ENCODE data around the gene PKDCC.

Gene PKDCC

GRCh38 chr2:42045352-42045751 is 2.5 kb upstream of the PKDCC start:
- Histone ChIP-seq H3K4me3 (ENCODE audit: low read length) (no peak overlapping the region), H3K9ac (ENCODE audit: low read depth, low read length) (no peak overlapping the region), H3K4me1 (ENCODE audit: control insufficient read depth, insufficient read depth, low read length) (peaks cover 8% of the 10 kb centered on the region), H3K27me3 (ENCODE audit: control insufficient read depth, insufficient read depth, low read length) (peaks cover 43% of the 10 kb centered on the region), H3K36me3 (ENCODE audit: insufficient read depth, low read length) (no peaks in the 10 kb centered on the region), H3K4me2 (ENCODE audit: low read length) (no peak overlapping the region), H3K9me3 (replicated peaks; ENCODE audit: low read length) (no peaks in the 10 kb centered on the region)

- H3K27me3 ChIP-seq (ENCODE audit: control insufficient read depth, insufficient read depth, low read length) = peaks cover 40% of the 10 kb centered on the region
- H3K9me3 ChIP-seq (replicated peaks; ENCODE audit: low read length) = no peaks in the 10 kb centered on the region
- H3K36me3 ChIP-seq (ENCODE audit: insufficient read depth, low read length) = no peaks in the 10 kb centered on the region
- H3K9ac ChIP-seq (ENCODE audit: low read depth, low read length) = no peak overlapping the region
- H3K4me1 ChIP-seq (ENCODE audit: control insufficient read depth, insufficient read depth, low read length) = peaks cover 8% of the 10 kb centered on the region
- no peak overlapping the region for H3K4me2 ChIP-seq (ENCODE audit: low read length)
- H3K4me3 ChIP-seq (ENCODE audit: low read length) = no peak overlapping the region
These were observed 1.7 kb upstream of the PKDCC start for GRCh38 chr2:42045848-42046748.

GRCh38 chr2:42046819-42047487 is 868 bp upstream of the PKDCC start:
- Histone ChIP-seq H3K9me3 (replicated peaks; ENCODE audit: low read length) (no peaks in the 10 kb centered on the region), H3K27me3 (ENCODE audit: control insufficient read depth, insufficient read depth, low read length) (peaks cover 37% of the 10 kb centered on the region), H3K4me3 (ENCODE audit: low read length) (peak overlapping the region; percentile 70), H3K9ac (ENCODE audit: low read depth, low read length) (peak overlapping the region; percentile 62), H3K36me3 (ENCODE audit: insufficient read depth, low read length) (no peaks in the 10 kb centered on the region), H3K4me2 (ENCODE audit: low read length) (peak overlapping the region; percentile 93), H3K4me1 (ENCODE audit: control insufficient read depth, insufficient read depth, low read length) (peaks cover 8% of the 10 kb centered on the region)

GRCh38 chr2:42048299-42049220 is 739 bp downstream of the PKDCC start:
- H3K9me3 ChIP-seq (replicated peaks; ENCODE audit: low read length) = no peaks in the 10 kb centered on the region
- H3K4me2 ChIP-seq (ENCODE audit: low read length) = peak overlapping the region; percentile 83
- H3K9ac ChIP-seq (ENCODE audit: low read depth, low read length) = peak overlapping the region; percentile 50
- peaks cover 8% of the 10 kb centered on the region for H3K4me1 ChIP-seq (ENCODE audit: control insufficient read depth, insufficient read depth, low read length)
- H3K27me3 ChIP-seq (ENCODE audit: control insufficient read depth, insufficient read depth, low read length) = peaks cover 30% of the 10 kb centered on the region
- H3K36me3 ChIP-seq (ENCODE audit: insufficient read depth, low read length) = no peaks in the 10 kb centered on the region
- H3K4me3 ChIP-seq (ENCODE audit: low read length) = peak overlapping the region; percentile 72

GRCh38 chr2:42049221-42050009 is 1.6 kb downstream of the PKDCC start:
- H3K9ac ChIP-seq (ENCODE audit: low read depth, low read length) = no peak overlapping the region
- H3K4me3 ChIP-seq (ENCODE audit: low read length) = peak overlapping the region; percentile 72
- H3K36me3 ChIP-seq (ENCODE audit: insufficient read depth, low read length) = no peaks in the 10 kb centered on the region
- H3K4me2 ChIP-seq (ENCODE audit: low read length) = peak overlapping the region; percentile 83
- peaks cover 30% of the 10 kb centered on the region for H3K27me3 ChIP-seq (ENCODE audit: control insufficient read depth, insufficient read depth, low read length)
- H3K9me3 ChIP-seq (replicated peaks; ENCODE audit: low read length) = no peaks in the 10 kb centered on the region
- H3K4me1 ChIP-seq (ENCODE audit: control insufficient read depth, insufficient read depth, low read length) = peaks cover 8% of the 10 kb centered on the region

DNA sequence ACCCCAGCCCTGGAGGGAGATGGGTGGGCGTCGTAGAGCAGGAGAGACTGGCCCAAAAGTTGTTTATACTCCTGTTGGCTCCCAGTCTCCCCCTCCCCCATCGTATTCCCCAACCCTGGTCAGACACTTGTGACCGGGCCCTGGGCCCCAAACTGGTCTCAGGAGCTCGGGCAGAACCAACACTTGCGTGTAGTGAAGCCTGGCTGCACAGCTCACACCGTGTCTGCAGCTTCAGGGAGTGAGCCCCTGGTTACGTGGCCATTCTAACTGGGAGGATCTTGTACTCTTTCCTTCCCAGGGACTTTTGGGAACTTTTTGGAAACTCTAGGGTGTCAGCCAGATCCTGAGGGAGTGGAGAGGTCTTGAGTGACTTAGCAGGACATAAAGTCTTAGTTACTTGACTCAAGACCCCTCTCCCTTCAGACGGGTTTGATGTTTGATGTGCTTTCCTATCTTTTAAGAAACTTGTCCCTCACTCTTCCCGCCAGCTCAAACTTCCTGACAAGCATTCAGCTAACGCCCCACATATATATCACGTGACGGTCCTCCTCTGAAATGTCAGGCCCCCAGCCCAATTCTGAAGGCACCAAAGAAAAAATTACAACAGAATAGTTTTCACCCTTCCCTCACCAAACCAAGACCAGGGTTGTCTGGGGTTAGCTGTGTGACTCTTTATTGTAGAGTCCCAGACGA is 2.3 kb downstream of the PKDCC start:
- Histone ChIP-seq H3K4me2 (ENCODE audit: low read length) (no peak overlapping the region), H3K36me3 (ENCODE audit: insufficient read depth, low read length) (no peaks in the 10 kb centered on the region), H3K9ac (ENCODE audit: low read depth, low read length) (no peak overlapping the region), H3K4me3 (ENCODE audit: low read length) (no peak overlapping the region), H3K4me1 (ENCODE audit: control insufficient read depth, insufficient read depth, low read length) (peaks cover 8% of the 10 kb centered on the region), H3K27me3 (ENCODE audit: control insufficient read depth, insufficient read depth, low read length) (peaks cover 30% of the 10 kb centered on the region), H3K9me3 (replicated peaks; ENCODE audit: low read length) (no peaks in the 10 kb centered on the region)

DNA sequence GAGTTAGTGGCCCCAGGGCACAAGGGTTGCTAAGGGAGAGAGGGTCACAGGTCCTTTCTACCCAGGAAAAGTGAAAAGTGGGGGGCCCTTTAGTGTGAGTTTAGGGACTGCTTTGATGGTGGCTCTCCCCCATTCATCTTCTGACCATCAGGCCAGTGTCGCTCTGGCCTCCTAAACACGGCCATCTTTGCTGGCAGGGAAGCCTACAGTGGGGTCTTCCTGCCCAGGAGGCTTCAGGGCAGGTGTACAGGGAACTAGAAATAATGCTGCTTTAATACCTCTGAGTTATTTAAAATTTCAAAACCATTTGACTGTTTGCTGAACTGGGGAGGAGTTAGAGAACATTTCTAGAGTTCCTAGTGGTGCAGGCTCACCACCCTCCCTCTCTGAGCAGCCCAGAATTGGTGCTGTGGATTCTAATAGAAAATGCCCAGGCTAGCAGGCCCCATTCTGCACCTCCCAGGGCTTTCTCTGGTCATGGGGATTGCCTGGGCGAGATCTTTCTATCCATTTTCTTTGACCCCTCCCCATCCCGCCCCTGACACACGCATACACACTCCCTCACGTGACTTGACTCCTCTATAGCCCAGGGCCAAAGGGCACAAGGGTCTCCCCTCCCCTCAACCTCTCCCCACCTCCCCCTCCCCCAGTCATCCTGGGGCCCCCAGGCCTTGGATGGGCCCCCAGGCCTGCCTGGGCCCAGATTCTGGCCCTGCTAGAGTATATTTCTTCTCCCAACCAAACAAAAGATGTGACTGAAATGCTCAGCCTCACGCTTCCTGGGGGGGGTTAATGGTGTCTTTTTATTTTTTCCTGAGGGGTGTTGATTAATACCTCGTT is 3.1 kb downstream of the PKDCC start:
- H3K9ac ChIP-seq (ENCODE audit: low read depth, low read length) = no peak overlapping the region
- H3K27me3 ChIP-seq (ENCODE audit: control insufficient read depth, insufficient read depth, low read length) = peaks cover 26% of the 10 kb centered on the region
- H3K9me3 ChIP-seq (replicated peaks; ENCODE audit: low read length) = no peaks in the 10 kb centered on the region
- H3K4me2 ChIP-seq (ENCODE audit: low read length) = no peak overlapping the region
- peaks cover 8% of the 10 kb centered on the region for H3K4me1 ChIP-seq (ENCODE audit: control insufficient read depth, insufficient read depth, low read length)
- H3K4me3 ChIP-seq (ENCODE audit: low read length) = no peak overlapping the region
- no peaks in the 10 kb centered on the region for H3K36me3 ChIP-seq (ENCODE audit: insufficient read depth, low read length)

DNA sequence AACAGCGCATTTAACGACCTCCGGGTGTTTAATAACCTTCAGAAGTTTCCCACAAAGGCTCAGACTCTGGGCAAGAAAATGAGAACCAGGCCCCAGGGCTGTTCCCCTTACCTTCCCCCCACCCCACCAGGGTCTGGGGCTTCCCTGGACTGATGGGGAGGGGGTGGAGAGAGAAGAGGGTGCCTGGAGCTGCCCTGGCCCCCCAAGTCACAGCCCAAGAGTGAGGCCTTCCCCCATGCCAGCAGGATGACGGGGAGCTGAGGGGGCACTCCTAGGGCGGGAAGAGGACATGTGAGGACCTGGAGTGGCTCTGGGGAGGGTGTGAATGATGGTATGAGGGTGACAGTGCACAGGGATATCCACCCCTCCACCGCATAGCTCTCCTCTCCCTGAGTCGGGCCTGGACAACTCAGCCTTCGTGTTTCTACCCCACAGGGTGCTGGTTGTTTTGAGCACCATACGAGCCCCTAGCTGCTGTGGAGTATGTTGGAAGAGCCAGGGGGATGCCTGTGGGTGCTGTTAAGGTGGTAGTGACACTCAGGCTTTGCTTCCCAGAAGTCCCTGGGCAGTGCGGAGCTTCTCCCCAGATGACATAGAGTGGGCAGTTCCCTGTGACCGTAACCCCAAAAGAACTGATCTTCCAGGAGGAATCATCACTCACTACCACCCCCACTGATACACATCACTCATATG is 3.9 kb downstream of the PKDCC start:
- Histone ChIP-seq H3K27me3 (ENCODE audit: control insufficient read depth, insufficient read depth, low read length) (peaks cover 24% of the 10 kb centered on the region), H3K36me3 (ENCODE audit: insufficient read depth, low read length) (no peaks in the 10 kb centered on the region), H3K4me3 (ENCODE audit: low read length) (no peak overlapping the region), H3K4me1 (ENCODE audit: control insufficient read depth, insufficient read depth, low read length) (peaks cover 8% of the 10 kb centered on the region), H3K4me2 (ENCODE audit: low read length) (no peak overlapping the region), H3K9me3 (replicated peaks; ENCODE audit: low read length) (no peaks in the 10 kb centered on the region), H3K9ac (ENCODE audit: low read depth, low read length) (no peak overlapping the region)

GRCh38 chr2:42052702-42053481 is 5.1 kb downstream of the PKDCC start:
- H3K9ac ChIP-seq (ENCODE audit: low read depth, low read length) = no peak overlapping the region
- no peaks in the 10 kb centered on the region for H3K36me3 ChIP-seq (ENCODE audit: insufficient read depth, low read length)
- no peaks in the 10 kb centered on the region for H3K9me3 ChIP-seq (replicated peaks; ENCODE audit: low read length)
- H3K4me1 ChIP-seq (ENCODE audit: control insufficient read depth, insufficient read depth, low read length) = peaks cover 8% of the 10 kb centered on the region
- H3K4me2 ChIP-seq (ENCODE audit: low read length) = no peak overlapping the region
- no peak overlapping the region for H3K4me3 ChIP-seq (ENCODE audit: low read length)
- H3K27me3 ChIP-seq (ENCODE audit: control insufficient read depth, insufficient read depth, low read length) = peaks cover 19% of the 10 kb centered on the region

All from skeletal muscle satellite cell (primary cell).